ENCODE results near the gene RAMP2.
"Not testable (repeated sequence)": the region's sequence is repeated elsewhere in the genome, so short reads cannot be mapped to it uniquely, and the experiment has no call there.

The RAMP2 gene

DNA sequence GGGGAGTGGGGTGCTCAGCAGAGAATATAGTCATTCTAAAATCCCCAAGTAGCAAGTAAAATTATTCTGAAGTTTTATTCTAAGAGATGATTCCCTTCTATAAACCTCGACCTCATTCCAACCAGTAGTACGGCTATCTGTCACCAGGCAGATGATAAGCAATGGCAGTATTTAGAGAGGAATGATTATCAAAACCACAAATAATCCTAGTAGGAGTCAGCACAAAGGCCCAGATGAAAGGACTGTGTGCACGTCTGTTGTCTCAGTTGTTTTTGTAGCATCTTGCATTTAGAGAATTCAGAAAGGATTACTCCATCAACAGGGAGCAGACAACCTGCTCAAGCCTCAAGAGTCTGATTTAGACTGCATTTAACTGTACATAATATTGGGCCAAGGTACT, 37.4 kb upstream of the RAMP2 start:
- CTCF ChIA-PET = interaction anchor here (0.7 kb wide), 1 partner anchor 40 kb away, joined by 3 read pairs; no protein-coding TSS in a partner anchor
- H3K27ac ChIP-seq (ENCODE audit: extremely low read depth, low read depth, low read length) = no peak overlapping the region
- no peaks in the 10 kb centered on the region for H3K4me1 ChIP-seq (ENCODE audit: control insufficient read depth, insufficient read depth, low read length)
- peaks cover 66 to 91% of the 10 kb centered on the region in 2 experiments for H3K36me3 ChIP-seq (ENCODE audit: control insufficient read depth in 2 of 2, insufficient read depth in 1 of 2, low read length in 2 of 2)
- TF ChIP-seq ZNF394 (tag by site-specific recombination; IDR thresholded peaks at IDR 0.05; ENCODE audit: borderline replicate concordance) (no peak), ZNF629 (tag by site-specific recombination; IDR thresholded peaks at IDR 0.05) (no peak), OVOL3 (tag by site-specific recombination; IDR thresholded peaks at IDR 0.05) (no peak), ZNF239 (tag by site-specific recombination; IDR thresholded peaks at IDR 0.05) (no peak), HOXD13 (CRISPR knock-in tag; IDR thresholded peaks at IDR 0.05; ENCODE audit: borderline replicate concordance) (no peak), HOXA7 (CRISPR knock-in tag; IDR thresholded peaks at IDR 0.05; ENCODE audit: borderline replicate concordance) (no peak), ZNF404 (tag by site-specific recombination; IDR thresholded peaks at IDR 0.05) (no peak), ZNF121 (tag by site-specific recombination; IDR thresholded peaks at IDR 0.05) (no peak), ZNF48 (tag by site-specific recombination; IDR thresholded peaks at IDR 0.05) (no peak)
- TF ChIP-seq, protein P1, sequence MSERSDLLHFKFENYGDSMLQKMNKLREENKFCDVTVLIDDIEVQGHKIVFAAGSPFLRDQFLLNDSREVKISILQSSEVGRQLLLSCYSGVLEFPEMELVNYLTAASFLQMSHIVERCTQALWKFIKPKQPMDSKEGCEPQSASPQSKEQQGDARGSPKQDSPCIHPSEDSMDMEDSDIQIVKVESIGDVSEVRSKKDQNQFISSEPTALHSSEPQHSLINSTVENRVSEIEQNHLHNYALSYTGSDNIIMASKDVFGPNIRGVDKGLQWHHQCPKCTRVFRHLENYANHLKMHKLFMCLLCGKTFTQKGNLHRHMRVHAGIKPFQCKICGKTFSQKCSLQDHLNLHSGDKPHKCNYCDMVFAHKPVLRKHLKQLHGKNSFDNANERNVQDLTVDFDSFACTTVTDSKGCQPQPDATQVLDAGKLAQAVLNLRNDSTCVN (tag by site-specific recombination; optimal IDR thresholded peaks at IDR 0.05) = no peak
- TF ChIP-seq, protein P2, sequence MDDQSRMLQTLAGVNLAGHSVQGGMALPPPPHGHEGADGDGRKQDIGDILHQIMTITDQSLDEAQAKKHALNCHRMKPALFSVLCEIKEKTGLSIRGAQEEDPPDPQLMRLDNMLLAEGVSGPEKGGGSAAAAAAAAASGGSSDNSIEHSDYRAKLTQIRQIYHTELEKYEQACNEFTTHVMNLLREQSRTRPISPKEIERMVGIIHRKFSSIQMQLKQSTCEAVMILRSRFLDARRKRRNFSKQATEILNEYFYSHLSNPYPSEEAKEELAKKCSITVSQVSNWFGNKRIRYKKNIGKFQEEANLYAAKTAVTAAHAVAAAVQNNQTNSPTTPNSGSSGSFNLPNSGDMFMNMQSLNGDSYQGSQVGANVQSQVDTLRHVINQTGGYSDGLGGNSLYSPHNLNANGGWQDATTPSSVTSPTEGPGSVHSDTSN (CRISPR knock-in tag; IDR thresholded peaks at IDR 0.05) = no peak
- H3K4me3 ChIP-seq (ENCODE audit: low read depth, low read length) = no peak overlapping the region
- POLR2A ChIA-PET = no interaction called here
- no peaks in the 10 kb centered on the region for H3K9me3 ChIP-seq (ENCODE audit: control insufficient read depth, insufficient read depth, low read depth, low read length)

DNA sequence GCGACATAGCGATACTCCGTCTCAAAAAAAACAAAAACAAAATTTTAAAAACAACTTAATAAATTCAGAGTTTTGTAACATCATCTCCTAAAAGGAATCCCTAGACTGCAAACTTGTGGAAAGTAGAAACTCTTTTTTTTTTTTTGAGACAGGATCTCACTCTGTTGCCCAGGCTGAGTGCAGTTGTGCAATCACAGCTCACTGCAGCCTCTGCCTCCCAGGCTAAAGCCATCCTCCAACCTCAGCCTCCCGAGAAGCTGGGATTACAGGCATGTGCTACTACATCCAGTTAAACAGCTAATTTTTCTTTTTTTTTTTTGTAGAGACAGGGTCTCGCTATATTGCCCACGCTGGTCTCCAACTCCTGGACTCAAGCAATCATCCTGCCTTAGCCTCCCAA, 35.9 kb upstream of the RAMP2 start:
- POLR2A ChIA-PET = no interaction called here
- Histone ChIP-seq H3K4me3 (ENCODE audit: low read depth, low read length) (no peak overlapping the region), H3K9me3 (ENCODE audit: control insufficient read depth, insufficient read depth, low read depth, low read length) (no peaks in the 10 kb centered on the region), H3K27ac (ENCODE audit: extremely low read depth, low read depth, low read length) (no peak overlapping the region), H3K4me1 (ENCODE audit: control insufficient read depth, insufficient read depth, low read length) (no peaks in the 10 kb centered on the region), H3K36me3 (ENCODE audit: control insufficient read depth in 2 of 2, insufficient read depth in 1 of 2, low read length in 2 of 2) (peaks cover 65 to 87% of the 10 kb centered on the region in 2 experiments)
- TF ChIP-seq, protein P3, sequence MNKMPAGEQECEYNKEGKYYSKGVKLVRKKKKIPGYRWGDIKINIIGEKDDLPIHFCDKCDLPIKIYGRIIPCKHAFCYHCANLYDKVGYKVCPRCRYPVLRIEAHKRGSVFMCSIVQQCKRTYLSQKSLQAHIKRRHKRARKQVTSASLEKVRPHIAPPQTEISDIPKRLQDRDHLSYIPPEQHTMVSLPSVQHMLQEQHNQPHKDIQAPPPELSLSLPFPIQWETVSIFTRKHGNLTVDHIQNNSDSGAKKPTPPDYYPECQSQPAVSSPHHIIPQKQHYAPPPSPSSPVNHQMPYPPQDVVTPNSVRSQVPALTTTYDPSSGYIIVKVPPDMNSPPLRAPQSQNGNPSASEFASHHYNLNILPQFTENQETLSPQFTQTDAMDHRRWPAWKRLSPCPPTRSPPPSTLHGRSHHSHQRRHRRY (tag by site-specific recombination; IDR thresholded peaks at IDR 0.05) = no peak
- TF ChIP-seq ZNF121 (tag by site-specific recombination; IDR thresholded peaks at IDR 0.05) = peak; percentile 88
- CTCF ChIA-PET = interaction anchor here (0.6 to 2.7 kb wide), 6 partner anchors 8 to 697 kb away, joined by 3 to 10 read pairs (median 4); partner anchors contain the start of gene PSMC3IP

DNA sequence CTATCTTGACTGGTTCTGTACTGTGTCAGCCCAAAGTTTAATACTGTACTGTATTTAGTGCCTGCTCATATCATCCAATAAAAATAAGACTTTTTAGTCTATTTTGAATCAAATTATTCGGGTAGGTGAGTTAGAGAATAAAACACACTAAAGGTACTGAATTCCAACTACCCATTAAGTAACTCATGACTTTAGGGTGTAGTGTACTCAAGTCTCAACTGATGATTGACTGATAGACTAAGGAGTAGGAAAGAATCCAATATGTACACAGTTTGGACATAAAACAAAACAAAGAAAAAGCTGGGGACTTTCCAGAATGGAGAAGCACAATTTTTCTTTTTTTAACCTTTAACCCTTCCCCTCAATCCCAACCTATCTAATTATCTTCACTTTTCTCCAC, 20.3 kb upstream of the RAMP2 start:
- Histone ChIP-seq H3K27ac (ENCODE audit: extremely low read depth, low read depth, low read length) (no peak overlapping the region), H3K4me3 (ENCODE audit: low read depth, low read length) (no peak overlapping the region), H3K4me1 (ENCODE audit: control insufficient read depth, insufficient read depth, low read length) (peaks cover 7% of the 10 kb centered on the region), H3K36me3 (ENCODE audit: control insufficient read depth in 2 of 2, insufficient read depth in 1 of 2, low read length in 2 of 2) (peaks cover 0 to 4% of the 10 kb centered on the region in 2 experiments; a peak in 1 of 3 replicates), H3K9me3 (ENCODE audit: control insufficient read depth, insufficient read depth, low read depth, low read length) (no peaks in the 10 kb centered on the region)
- no peak for TF ChIP-seq MZF1 (tag by site-specific recombination; IDR thresholded peaks at IDR 0.05; ENCODE audit: borderline replicate concordance)
- CTCF ChIA-PET = no interaction called here
- POLR2A ChIA-PET = no interaction called here

DNA sequence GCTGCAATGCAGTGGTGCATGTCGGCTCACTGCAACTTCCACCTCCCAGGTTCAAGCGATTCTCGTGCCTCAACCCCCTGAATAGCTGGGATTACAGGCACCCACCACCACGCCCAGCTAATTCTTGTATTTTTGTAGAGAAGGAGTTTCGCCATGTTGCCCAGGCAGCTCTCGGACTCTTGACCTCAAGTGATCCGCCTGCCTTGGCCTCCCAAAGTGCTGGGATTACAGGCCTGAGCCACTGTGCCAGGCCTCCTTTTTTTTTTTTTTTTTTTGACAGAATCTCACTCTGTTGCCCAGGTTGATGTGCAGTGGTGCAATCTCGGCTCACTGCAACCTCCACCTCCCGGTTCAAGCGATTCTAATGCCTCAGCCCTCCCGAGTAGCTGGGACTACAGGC, 18.1 kb upstream of the RAMP2 start:
- not testable (repeated sequence) for H3K36me3 ChIP-seq (ENCODE audit: control insufficient read depth in 2 of 2, insufficient read depth in 1 of 2, low read length in 2 of 2); H3K4me3 ChIP-seq (ENCODE audit: low read depth, low read length); H3K4me1 ChIP-seq (ENCODE audit: control insufficient read depth, insufficient read depth, low read length); H3K27ac ChIP-seq (ENCODE audit: extremely low read depth, low read depth, low read length); H3K9me3 ChIP-seq (ENCODE audit: control insufficient read depth, insufficient read depth, low read depth, low read length)
- POLR2A ChIA-PET = interaction anchor here (0.7 to 1.6 kb wide), 3 partner anchors 31 to 91 kb away, joined by 3 to 4 read pairs (median 3); partner anchors contain the start of genes PSME3 and VPS25
- CTCF ChIA-PET = interaction anchor here (0.6 to 1.3 kb wide), 5 partner anchors 21 to 195 kb away, joined by 3 to 12 read pairs (median 7); partner anchors contain the start of gene PSMC3IP

All from HEK293 (cell line).